WTC11 (cell line): Measurements from ENCODE around the gene TAS2R13.

Experiments
- CDX4 ChIP-seq: fragments of 250-450 bp; sonication (Bioruptor Pico); IDR thresholded peaks from 2 replicates; pipeline ENCODE4 v1.9.0; 2021; ENCODE audit warnings: moderate library complexity, mild to moderate bottlenecking, inconsistent platforms, borderline replicate concordance
- CTCF ChIP-seq: fragments of 200-600 bp; IDR thresholded peaks from 2 replicates; pipeline ENCODE4 v1.8.0; 2022; ENCODE audit warnings: antibody characterized with exemption
- FOXP1 ChIP-seq: sonication (generic); formaldehyde crosslinking; IDR thresholded peaks from 2 replicates; pipeline ENCODE4 v1.8.0; 2022; ENCODE audit warnings: missing genetic modification reagents, mild to moderate bottlenecking, moderate library complexity, borderline replicate concordance

- TF ChIP-seq CDX4 (no peak), FOXP1 (CRISPR knock-in tag) (no peak), CTCF (no peak)
Measured at GRCh38 chr12:10910380-10910779, 1.0 kb upstream of the TAS2R13 start.
